Right lobe of liver (tissue), 6 donors: ENCODE measurements around the gene AADAC. TPM values are rescaled to one million over a fixed set of nuclear protein-coding genes. Genes with fewer than 3 reads are reported as not detected.

Source experiments
- ATAC-seq, 4 donors: fragments of 200-7000 bp; cut with Tn5 transposase; one replicate each; pipeline ENCODE4 v1.9.1; 2020; ENCODE audit warnings: mild to moderate bottlenecking in 4 of 4, moderate library complexity in 4 of 4
- DNase-seq, 3 donors: peaks; one replicate each; pipeline ENCODE4 v3.0.0-alpha.2; 2020
- H3K27ac ChIP-seq, 3 donors: fragments of 200-600 bp; one replicate each; pipeline ENCODE4 v1.8.0; 2022
- H3K27me3 ChIP-seq, 2 donors: fragments of 200-600 bp; one replicate each; pipeline ENCODE4 v1.8.0; 2022
- H3K36me3 ChIP-seq, 4 donors: fragments of 200-600 bp; sonication (generic) in 1 of 4; one replicate each; pipeline versions ENCODE4 v1.5.1 to v1.8.0; 2017 to 2022; ENCODE audit warnings: control low read depth in 1 of 4
- H3K4me1 ChIP-seq, 4 donors: fragments of 200-600 bp; sonication (generic) in 1 of 4; one replicate each; pipeline versions ENCODE4 v1.5.1 to v1.8.0; 2017 to 2022; ENCODE audit warnings: control low read depth in 1 of 4
- H3K4me3 ChIP-seq, 3 donors: fragments of 200-600 bp; one replicate each; pipeline ENCODE4 v1.8.0; 2022
- H3K9me3 ChIP-seq, 4 donors: fragments of 200-600 bp; sonication (generic) in 1 of 4; one replicate each; pipeline versions ENCODE4 v1.5.1 to v1.8.0; 2017 to 2022; ENCODE audit warnings: control low read depth in 1 of 4
- POLR2A ChIP-seq: fragments of 450-650 bp; IDR thresholded peaks from one replicate; pipeline ENCODE4 v1.6.1; 2017; ENCODE audit warnings: antibody characterized with exemption, mild to moderate bottlenecking
- WGBS: methylation state at CpG from one replicate; pipeline ENCODE4 v1.1.6; 2018; ENCODE audit warnings: low coverage, low lambda C conversion rate; ENCODE audit not compliant: insufficient coverage; ENCODE audit errors: missing lambda C conversion rate; 5-methylcytosine and 5-hydroxymethylcytosine counted together
- intact Hi-C, 2 donors: fragments of 100-400 bp; cut with DNase I; formaldehyde crosslinking; loops; one replicate each; pipeline versions ENCODE4 v1.11.2 to v1.14.1; 2022
- total RNA-seq, 6 experiments: library from RNA; depleted of rRNA in 2 of 6; stranded (reverse); fragments of >200 nt in 2 of 6; fragmentation: NEBNext Ultra II Directional in 3 of 6; extraction: Animal tissue kit (Norgen Biotek cat#: 25700) in 3 of 6; gene quantifications; one replicate each; pipeline versions ENCODE4 v1.1.0 to v1.2.4, GENCODE V29; 2016 to 2023
- TF ChIP-seq, protein P1 (sequence below), 4 donors: fragments of 200-600 bp in 3 of 4; fragments of 450-650 bp in 1 of 4; IDR thresholded peaks; one replicate each; pipeline versions ENCODE4 v1.5.1 to v1.8.0; 2016 to 2022; ENCODE audit warnings: antibody characterized with exemption in 4 of 4, mild to moderate bottlenecking in 2 of 4
- donor health status: DM: no; HTN: yes; CAD: no.
- donor health status: DM: no; HTN: no; CAD: no.
- donor health status: DM: no; HTN: no; CAD: no.
- donor health status: DM: no; HTN: yes; CAD: no.
- donor health status: DM: no; HTN: yes; CAD: no.

Gene AADAC
- total RNA-seq, 6 experiments from 2014 or later: 160 to 275 (median 229) TPM

DNA sequence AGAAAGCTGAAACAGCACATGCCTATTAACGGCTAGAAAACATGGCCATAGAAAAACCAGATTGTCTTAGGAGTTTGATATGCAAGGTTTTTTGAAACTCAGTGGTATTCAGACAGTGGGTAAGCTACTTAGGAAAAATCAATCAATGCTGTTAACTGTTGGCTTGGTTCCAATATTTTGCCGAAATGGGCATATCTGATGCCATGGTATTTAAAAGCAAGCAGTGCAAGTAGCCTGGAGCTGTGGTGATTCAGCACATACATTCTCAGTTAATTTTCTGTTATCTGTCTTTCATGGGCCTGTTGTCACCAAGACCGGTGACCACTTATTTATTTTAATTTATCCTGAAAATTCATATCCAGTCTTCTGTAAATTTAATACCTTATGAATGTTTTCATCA, 42.2 kb downstream of the AADAC start:
- Histone ChIP-seq H3K27ac (no peak overlapping the region), H3K4me1 (peaks cover 0 to 16% (median 0%) of the 10 kb centered on the region in 4 donors), H3K4me3 (no peak overlapping the region), H3K27me3 (no peaks in the 10 kb centered on the region), H3K36me3 (no peaks in the 10 kb centered on the region), H3K9me3 (no peaks in the 10 kb centered on the region)
- ATAC-seq (no peak), DNase-seq (no peak)
- WGBS: 73% methylated on average over 3 of the region's 3 CpGs
- TF ChIP-seq, protein P1, sequence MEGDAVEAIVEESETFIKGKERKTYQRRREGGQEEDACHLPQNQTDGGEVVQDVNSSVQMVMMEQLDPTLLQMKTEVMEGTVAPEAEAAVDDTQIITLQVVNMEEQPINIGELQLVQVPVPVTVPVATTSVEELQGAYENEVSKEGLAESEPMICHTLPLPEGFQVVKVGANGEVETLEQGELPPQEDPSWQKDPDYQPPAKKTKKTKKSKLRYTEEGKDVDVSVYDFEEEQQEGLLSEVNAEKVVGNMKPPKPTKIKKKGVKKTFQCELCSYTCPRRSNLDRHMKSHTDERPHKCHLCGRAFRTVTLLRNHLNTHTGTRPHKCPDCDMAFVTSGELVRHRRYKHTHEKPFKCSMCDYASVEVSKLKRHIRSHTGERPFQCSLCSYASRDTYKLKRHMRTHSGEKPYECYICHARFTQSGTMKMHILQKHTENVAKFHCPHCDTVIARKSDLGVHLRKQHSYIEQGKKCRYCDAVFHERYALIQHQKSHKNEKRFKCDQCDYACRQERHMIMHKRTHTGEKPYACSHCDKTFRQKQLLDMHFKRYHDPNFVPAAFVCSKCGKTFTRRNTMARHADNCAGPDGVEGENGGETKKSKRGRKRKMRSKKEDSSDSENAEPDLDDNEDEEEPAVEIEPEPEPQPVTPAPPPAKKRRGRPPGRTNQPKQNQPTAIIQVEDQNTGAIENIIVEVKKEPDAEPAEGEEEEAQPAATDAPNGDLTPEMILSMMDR (IDR thresholded peaks at IDR 0.05): no peak
- no peak for TF ChIP-seq POLR2A
- intact Hi-C loops: no loop called here

DNA sequence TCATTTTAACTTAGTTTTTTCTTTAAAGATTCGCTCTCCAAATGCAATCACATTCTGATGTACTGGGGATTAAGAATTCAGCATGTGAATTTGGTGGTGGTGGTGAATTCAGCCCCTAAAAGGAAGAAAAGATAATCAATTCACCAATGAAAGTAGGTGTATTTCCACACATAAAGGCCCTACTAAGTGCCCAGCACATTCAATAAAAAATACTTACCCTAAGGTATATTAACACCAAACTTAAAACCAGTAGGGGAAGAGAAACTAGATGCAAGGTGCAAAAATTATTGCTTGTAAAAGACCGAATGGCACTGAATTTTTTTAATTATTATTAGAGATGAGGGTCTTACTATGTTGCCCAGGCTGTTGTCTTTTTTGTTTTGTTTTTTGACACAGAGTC, 42.7 kb downstream of the AADAC start:
- WGBS: 83% methylated on average over 2 of the region's 2 CpGs
- no peak overlapping the region for H3K4me3 ChIP-seq
- no peaks in the 10 kb centered on the region for H3K36me3 ChIP-seq
- no peak for DNase-seq
- peaks cover 0 to 20% (median 0%) of the 10 kb centered on the region in 4 donors for H3K4me1 ChIP-seq
- H3K27ac ChIP-seq: no peak overlapping the region
- intact Hi-C loops: no loop called here
- no peaks in the 10 kb centered on the region for H3K27me3 ChIP-seq
- no peak for ATAC-seq
- TF ChIP-seq, protein P1 (IDR thresholded peaks at IDR 0.05): no peak
- TF ChIP-seq POLR2A: no peak
- no peaks in the 10 kb centered on the region for H3K9me3 ChIP-seq

DNA sequence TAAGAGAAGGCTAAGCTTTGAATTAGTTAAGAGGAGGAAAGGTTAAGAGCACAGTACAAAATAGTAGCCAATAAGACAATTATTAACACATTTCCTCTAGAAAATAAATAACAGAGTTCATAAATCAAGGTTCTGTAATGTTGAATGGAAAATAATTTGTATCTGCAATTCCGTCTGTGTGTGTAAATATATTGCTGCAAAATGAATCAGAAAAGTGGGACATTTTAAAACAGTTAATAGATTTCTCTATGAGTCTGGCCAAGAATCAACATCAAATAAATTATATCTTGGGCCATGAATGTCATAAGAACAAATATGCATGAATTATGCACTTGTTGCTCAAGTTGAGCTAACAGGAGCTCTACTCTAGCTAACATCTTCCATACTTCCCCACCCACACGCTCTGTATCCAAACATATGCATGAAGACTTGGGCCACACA, 45.3 kb downstream of the AADAC start:
- intact Hi-C loops: no loop called here
- no peak for DNase-seq
- peak overlapping the region; percentile 22 to 72 (median 48) for H3K27ac ChIP-seq
- H3K9me3 ChIP-seq: no peaks in the 10 kb centered on the region
- H3K4me1 ChIP-seq: peaks cover 0 to 20% (median 0%) of the 10 kb centered on the region in 4 donors
- no peaks in the 10 kb centered on the region for H3K27me3 ChIP-seq
- ATAC-seq: peak; percentile 71 to 78 (median 74)
- H3K4me3 ChIP-seq: no peak overlapping the region
- TF ChIP-seq POLR2A: no peak
- TF ChIP-seq, protein P1 (IDR thresholded peaks at IDR 0.05): no peak
- WGBS: 46% methylated on average over 2 of the region's 2 CpGs
- no peaks in the 10 kb centered on the region for H3K36me3 ChIP-seq

DNA sequence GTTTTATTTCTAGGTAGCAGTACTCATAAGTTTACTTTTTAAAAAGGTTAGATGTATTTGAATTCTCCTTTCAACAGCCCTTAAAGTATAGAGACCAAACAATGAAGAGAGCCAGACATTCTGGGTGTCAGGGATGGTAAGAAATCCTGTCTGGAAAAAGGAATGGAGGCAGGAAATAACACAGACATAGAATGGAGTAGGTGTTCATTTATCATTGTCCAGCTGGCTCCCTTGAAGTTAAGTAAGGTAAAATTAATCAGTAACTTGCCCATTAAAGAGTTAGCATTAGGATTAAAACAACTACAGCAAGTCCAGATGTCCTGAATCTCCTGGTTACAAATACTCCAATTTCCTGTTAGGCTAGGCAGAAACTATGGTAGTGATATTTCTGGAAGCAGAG, 46.0 kb downstream of the AADAC start:
- intact Hi-C loops: no loop called here
- Histone ChIP-seq H3K4me1 (peaks cover 0 to 20% (median 0%) of the 10 kb centered on the region in 4 donors), H3K9me3 (no peaks in the 10 kb centered on the region), H3K27me3 (no peaks in the 10 kb centered on the region), H3K27ac (peak overlapping the region; percentile 22 to 72 (median 48)), H3K4me3 (no peak overlapping the region), H3K36me3 (no peaks in the 10 kb centered on the region)
- ATAC-seq (peak; percentile 88 to 94 (median 88)), DNase-seq (no peak)
- TF ChIP-seq, protein P1 (IDR thresholded peaks at IDR 0.05): no peak
- TF ChIP-seq POLR2A: peak; percentile 28

DNA sequence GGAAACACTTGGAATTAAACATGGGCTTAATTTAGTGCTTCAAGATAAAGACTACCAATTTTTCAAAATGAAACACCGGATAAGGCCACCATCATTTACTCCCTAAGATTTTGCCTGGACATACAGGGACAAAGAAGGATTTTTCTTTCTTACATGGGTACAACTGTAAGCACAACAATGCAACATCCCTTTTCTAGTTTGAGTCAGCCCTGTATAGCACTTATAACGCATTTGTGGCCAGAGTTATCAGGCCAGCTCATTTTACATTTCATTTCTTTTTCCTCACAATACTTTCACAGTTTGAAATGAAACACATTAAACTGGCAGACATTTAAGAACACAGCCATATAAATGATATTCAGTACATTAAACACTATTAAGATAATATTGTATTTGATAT, 49.7 kb downstream of the AADAC start:
- no peaks in the 10 kb centered on the region for H3K27me3 ChIP-seq
- H3K36me3 ChIP-seq: no peaks in the 10 kb centered on the region
- ATAC-seq (no peak), DNase-seq (no peak)
- H3K27ac ChIP-seq: no peak overlapping the region
- TF ChIP-seq, protein P1 (IDR thresholded peaks at IDR 0.05): no peak
- TF ChIP-seq POLR2A: no peak
- H3K4me1 ChIP-seq: peaks cover 0 to 20% (median 0%) of the 10 kb centered on the region in 4 donors
- WGBS: 87% methylated on average over 2 of the region's 2 CpGs
- no peak overlapping the region for H3K4me3 ChIP-seq
- intact Hi-C loops: no loop called here
- no peaks in the 10 kb centered on the region for H3K9me3 ChIP-seq
